NB4 (cell line): Measurements from ENCODE around the gene LIPH.

Source experiments
- DNase-seq: peaks from one replicate; pipeline ENCODE4 v3.0.0; 2010; ENCODE audit warnings: low read depth
- H3K4me3 ChIP-seq: one replicate; pipeline ENCODE4 v1.5.1; 2011; ENCODE audit warnings: mild to moderate bottlenecking, low read depth, low read length, moderate library complexity
- MYC ChIP-seq: IDR thresholded peaks from 2 replicates; pipeline ENCODE4 v1.6.1; 2011; ENCODE audit warnings: low read depth, low read length
- POLR2A ChIP-seq: IDR thresholded peaks from 2 replicates; pipeline ENCODE4 v1.6.1; 2011; ENCODE audit warnings: mild to moderate bottlenecking; ENCODE audit not compliant: insufficient read length; ENCODE audit errors: extremely low read depth
- TF ChIP-seq, protein P1 (sequence below): IDR thresholded peaks from 2 replicates; pipeline ENCODE4 v1.6.1; 2011; ENCODE audit warnings: low read depth, low read length
- TF ChIP-seq, protein P2 (sequence below): IDR thresholded peaks from one replicate; pipeline ENCODE4 v1.5.1; 2012; ENCODE audit warnings: low read depth, low read length

The LIPH gene

DNA sequence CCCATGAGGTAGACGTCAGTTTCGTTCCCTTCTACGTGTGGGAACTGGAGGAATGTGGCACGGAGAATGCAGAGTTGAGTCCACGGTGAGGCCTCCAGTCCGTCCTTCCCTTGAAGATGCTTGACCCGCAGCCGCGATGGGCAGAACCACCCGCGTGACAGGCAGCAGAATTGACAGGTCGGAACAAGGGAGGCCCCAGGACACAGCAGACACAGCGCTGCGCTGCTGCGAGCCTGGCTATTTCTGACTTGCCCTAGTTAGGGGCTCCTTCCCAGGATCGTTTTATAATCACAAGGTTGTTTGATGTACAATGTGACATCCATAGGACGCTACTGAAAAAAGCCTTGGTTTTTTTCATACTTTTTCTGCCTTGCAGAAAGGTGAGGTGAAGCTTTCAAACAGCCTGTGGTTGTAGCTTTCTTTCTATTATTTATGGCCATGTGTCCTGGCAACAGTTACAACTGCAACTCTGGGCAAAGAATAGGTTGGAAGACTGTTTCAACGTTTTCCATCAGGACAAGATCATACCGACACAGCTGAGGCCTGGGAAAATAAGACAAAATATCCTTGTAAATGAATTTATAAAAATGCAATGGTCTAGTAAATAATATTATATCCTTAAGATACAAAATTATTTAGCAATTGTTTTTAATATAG is 43.9 kb downstream of the LIPH start:
- DNase-seq, result no peak
- TF ChIP-seq, protein P1, sequence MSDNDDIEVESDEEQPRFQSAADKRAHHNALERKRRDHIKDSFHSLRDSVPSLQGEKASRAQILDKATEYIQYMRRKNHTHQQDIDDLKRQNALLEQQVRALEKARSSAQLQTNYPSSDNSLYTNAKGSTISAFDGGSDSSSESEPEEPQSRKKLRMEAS, result no peak
- TF ChIP-seq POLR2A (no peak), MYC (no peak)
- TF ChIP-seq, protein P2, sequence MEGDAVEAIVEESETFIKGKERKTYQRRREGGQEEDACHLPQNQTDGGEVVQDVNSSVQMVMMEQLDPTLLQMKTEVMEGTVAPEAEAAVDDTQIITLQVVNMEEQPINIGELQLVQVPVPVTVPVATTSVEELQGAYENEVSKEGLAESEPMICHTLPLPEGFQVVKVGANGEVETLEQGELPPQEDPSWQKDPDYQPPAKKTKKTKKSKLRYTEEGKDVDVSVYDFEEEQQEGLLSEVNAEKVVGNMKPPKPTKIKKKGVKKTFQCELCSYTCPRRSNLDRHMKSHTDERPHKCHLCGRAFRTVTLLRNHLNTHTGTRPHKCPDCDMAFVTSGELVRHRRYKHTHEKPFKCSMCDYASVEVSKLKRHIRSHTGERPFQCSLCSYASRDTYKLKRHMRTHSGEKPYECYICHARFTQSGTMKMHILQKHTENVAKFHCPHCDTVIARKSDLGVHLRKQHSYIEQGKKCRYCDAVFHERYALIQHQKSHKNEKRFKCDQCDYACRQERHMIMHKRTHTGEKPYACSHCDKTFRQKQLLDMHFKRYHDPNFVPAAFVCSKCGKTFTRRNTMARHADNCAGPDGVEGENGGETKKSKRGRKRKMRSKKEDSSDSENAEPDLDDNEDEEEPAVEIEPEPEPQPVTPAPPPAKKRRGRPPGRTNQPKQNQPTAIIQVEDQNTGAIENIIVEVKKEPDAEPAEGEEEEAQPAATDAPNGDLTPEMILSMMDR, result no peak
- H3K4me3 ChIP-seq, result no peak overlapping the region

DNA sequence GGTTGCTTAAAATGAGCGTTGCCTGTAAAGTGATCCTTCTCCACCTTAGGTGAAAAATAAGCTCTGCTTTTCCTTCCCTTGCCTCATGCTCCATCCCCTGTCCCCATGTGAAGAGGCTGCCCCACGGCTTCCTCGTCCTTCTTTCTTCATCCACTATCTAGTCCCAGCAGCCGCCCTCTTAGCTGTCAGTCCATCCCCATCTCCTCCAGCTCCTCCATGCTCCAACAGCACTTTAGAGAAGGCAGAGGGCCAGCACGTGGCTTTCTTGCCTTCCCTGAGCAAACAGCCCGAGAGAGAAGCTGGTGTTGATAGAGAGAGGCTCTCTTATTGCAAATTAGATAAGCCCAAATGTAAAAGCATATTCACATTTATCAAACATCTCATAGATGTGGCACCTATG is 44.5 kb downstream of the LIPH start:
- H3K4me3 ChIP-seq, result no peak overlapping the region
- TF ChIP-seq, protein P2, result no peak
- DNase-seq, result no peak

DNA sequence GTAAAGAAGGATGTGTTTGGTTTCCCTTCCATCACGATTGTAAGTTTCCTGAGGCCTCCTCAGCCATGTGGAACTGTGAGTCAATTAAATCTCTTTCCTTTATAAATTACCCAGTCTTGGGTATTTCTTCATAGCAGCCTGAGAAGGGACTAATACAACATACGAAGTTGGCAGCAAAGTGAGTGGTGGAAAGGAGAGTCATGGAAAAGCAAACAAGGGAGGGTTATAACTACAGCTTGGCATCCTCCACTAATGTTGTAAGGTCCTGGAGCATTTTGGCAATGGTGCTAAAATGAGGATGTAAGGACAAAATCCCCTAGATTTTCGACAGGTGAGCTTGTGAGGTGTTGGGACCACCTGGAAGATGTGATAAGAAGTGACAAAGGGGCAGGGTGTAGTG is 47.8 kb downstream of the LIPH start:
- no peak for DNase-seq
- H3K4me3 ChIP-seq, result no peak overlapping the region
- TF ChIP-seq POLR2A (no peak), MYC (no peak)
- TF ChIP-seq, protein P1, result no peak
- TF ChIP-seq, protein P2, result no peak

DNA sequence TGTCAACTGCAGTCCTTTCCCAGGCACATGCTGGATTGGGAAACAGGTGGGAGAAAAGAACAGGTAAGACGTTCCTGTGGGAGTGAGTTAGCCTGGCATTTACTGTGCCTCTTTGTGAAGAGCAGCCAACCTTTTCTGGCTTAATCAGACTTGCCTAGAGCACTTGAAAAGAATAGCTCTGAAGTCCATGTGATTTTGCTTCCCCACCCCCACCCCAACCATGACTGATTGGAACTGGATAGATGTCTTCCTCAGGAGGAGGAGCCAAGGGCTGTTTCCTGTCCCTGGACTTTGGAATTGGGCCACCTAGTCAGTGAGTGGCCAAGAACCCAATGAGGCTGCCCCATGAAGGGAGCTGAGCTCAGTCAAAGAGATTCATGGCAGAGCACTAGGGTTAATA is 48.9 kb downstream of the LIPH start:
- DNase-seq, result no peak
- TF ChIP-seq, protein P2, result no peak
- no peak for TF ChIP-seq MYC
- TF ChIP-seq, protein P1, result no peak
- TF ChIP-seq POLR2A, result no peak
- no peak overlapping the region for H3K4me3 ChIP-seq

DNA sequence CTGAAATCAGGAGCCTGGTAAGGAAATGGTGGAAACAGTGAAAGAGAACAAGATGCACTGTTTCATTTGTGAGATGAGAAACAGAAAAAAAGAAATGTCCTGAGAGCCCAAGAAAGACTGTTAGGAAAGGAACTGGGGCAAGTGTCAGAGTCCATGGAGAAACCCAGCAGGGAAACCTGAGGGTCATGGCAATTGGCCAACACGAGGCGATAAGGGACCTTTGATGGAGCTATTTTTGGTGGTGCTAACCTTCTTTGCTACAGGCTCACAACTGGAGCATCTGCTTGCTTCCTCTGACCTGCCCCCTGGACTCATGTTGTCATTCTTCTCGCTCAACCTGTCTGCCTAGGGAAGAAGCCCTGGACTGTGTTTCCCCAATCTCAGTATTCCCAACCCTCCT is 49.4 kb downstream of the LIPH start:
- TF ChIP-seq, protein P1, result no peak
- TF ChIP-seq, protein P2, result no peak
- TF ChIP-seq MYC (no peak), POLR2A (no peak)
- no peak overlapping the region for H3K4me3 ChIP-seq
- DNase-seq, result no peak
